ENCODE data around the gene SETD3.

Gene SETD3

DNA sequence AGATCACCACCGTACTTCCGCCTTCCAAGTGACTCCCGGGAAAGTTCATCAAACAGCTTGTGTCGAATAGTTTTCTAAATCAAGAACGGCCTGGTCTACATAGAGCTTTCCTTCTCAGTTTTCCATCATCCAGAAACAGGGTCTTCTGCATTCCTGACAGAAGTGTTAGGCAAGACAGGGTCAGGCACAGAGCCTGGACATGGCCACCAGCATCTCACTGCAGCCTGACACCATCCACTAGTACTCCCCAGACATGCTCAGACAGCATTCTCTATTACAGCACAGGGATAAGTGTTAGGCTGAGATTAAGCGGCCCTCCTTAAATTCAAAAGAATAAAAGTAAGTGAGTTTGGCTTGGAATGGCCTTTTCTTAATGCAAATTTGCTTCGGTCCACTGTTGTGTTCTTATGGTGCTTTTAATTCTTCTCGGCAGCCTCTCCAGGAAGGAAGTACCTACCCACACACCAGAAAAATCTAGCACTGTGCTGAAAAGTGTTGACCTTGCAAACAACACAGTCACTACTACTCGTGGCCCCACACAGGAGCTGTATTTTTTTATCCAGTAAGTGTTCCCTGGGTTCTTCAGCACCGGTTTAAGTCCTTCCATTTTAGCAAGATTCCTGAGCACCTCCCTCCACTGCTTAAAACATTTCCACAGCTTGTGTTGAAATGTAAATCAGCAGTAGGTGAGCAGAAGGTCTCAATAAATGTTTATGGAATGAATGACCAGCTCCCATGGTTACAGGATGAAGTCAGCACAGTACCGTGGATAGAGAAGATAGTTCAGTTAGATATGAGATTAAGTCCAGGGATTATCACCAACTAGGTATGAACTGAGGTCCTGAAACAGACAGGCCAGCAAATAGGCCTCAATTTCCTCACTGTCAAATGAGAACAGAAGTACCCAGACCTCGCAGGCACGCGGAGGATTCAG is 44.1 kb downstream of the SETD3 start:
- H3K36me3 Mint-ChIP-seq (ENCODE audit: low read depth): peaks cover 27% of the 10 kb centered on the region
- peak overlapping the region; percentile 45 for H3K4me3 Mint-ChIP-seq
- H3K27ac Mint-ChIP-seq: peak overlapping the region; percentile 74
- H3K4me1 Mint-ChIP-seq (ENCODE audit: low read depth): peaks cover 23% of the 10 kb centered on the region
- H3K9me3 Mint-ChIP-seq: no peaks in the 10 kb centered on the region
- no peaks in the 10 kb centered on the region for H3K27me3 Mint-ChIP-seq (ENCODE audit: low read depth)

DNA sequence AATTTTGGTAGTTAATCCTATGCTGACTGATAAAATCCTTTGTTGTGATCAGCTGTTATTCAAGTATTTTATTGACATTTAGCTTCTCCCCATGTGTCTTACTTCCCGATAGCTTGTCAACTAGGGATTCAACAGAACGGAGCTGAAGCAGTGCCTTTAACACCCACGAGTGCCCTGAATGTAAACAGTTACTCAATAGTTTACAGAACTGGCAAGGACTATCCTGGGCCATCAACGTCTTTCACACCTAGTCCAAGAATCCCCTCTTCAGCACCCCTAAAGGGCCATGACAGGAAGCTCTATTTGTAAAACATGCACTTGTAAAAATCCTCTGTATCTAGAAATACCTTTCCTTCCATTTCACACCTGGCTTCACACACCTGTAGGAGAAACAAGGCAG is 45.3 kb downstream of the SETD3 start:
- no peak overlapping the region for H3K27ac Mint-ChIP-seq
- H3K36me3 Mint-ChIP-seq (ENCODE audit: low read depth): peaks cover 37% of the 10 kb centered on the region
- H3K9me3 Mint-ChIP-seq: no peaks in the 10 kb centered on the region
- H3K4me1 Mint-ChIP-seq (ENCODE audit: low read depth): peaks cover 19% of the 10 kb centered on the region
- H3K4me3 Mint-ChIP-seq: no peak overlapping the region
- no peaks in the 10 kb centered on the region for H3K27me3 Mint-ChIP-seq (ENCODE audit: low read depth)

DNA sequence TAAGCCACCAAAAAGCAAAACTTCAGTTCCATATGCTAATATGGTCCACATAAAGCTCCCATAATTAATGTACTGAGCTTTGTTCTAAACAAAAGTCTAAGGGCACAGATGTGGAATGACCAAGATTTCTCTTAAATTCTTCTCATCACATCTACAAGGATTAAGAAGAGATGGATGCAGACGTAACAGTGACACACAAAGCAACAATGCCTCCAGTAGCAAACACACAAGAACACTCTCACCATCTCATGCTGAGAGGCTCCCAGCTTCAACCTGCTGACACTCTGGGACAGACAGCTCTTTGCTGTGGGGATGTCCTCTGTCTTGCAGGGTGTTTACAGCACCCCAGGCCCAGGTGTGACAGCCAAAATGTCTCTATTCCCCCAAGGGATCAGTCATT is 48.2 kb downstream of the SETD3 start:
- H3K4me1 Mint-ChIP-seq (ENCODE audit: low read depth): peaks cover 22% of the 10 kb centered on the region
- H3K27ac Mint-ChIP-seq: no peak overlapping the region
- peaks cover 10% of the 10 kb centered on the region for H3K9me3 Mint-ChIP-seq
- peaks cover 55% of the 10 kb centered on the region for H3K36me3 Mint-ChIP-seq (ENCODE audit: low read depth)
- H3K4me3 Mint-ChIP-seq: no peak overlapping the region
- no peaks in the 10 kb centered on the region for H3K27me3 Mint-ChIP-seq (ENCODE audit: low read depth)

DNA sequence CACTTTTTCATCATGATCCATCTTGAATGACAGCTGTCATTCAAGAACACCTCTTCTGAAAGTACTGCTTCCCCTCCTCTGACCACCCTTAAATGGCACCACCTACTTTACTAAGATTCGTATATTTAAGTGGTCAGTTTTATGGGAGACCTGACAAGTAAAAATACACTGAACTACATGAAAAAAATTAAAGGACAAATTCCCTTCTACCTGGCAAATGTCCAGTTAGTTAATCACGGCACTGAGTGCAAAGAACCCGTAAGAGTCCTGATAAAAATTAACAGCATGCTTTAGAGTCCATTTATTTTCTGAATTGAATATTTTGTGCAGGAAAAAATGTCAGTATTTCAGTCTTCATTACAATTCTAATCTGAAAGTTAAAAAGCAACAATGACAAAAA is 48.7 kb downstream of the SETD3 start:
- Mint-ChIP-seq H3K27ac (no peak overlapping the region), H3K27me3 (ENCODE audit: low read depth) (no peaks in the 10 kb centered on the region), H3K9me3 (peaks cover 10% of the 10 kb centered on the region), H3K36me3 (ENCODE audit: low read depth) (peaks cover 51% of the 10 kb centered on the region), H3K4me1 (ENCODE audit: low read depth) (peaks cover 17% of the 10 kb centered on the region), H3K4me3 (no peak overlapping the region)

DNA sequence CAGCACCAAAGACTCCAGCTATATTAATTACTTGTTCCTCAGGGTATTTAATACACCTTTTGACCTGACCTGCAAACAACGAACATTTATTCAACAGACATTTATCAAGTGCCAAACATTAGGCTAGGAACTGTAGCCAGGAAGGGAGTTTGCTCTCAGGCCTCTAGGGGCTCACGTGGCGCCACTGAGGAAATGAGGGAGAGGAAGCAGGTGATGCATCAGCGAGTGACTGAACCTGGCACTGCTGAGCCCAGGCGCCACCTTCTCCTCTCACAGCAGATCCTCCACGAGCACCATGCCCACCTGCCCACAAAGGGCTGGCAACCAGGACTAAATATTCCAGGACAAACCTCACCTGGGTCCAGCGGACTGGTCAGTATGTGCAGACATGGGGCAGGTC is 50.2 kb downstream of the SETD3 start:
- peaks cover 10% of the 10 kb centered on the region for H3K9me3 Mint-ChIP-seq
- H3K27me3 Mint-ChIP-seq (ENCODE audit: low read depth): no peaks in the 10 kb centered on the region
- peaks cover 6% of the 10 kb centered on the region for H3K4me1 Mint-ChIP-seq (ENCODE audit: low read depth)
- H3K27ac Mint-ChIP-seq: no peak overlapping the region
- H3K4me3 Mint-ChIP-seq: no peak overlapping the region
- peaks cover 49% of the 10 kb centered on the region for H3K36me3 Mint-ChIP-seq (ENCODE audit: low read depth)

DNA sequence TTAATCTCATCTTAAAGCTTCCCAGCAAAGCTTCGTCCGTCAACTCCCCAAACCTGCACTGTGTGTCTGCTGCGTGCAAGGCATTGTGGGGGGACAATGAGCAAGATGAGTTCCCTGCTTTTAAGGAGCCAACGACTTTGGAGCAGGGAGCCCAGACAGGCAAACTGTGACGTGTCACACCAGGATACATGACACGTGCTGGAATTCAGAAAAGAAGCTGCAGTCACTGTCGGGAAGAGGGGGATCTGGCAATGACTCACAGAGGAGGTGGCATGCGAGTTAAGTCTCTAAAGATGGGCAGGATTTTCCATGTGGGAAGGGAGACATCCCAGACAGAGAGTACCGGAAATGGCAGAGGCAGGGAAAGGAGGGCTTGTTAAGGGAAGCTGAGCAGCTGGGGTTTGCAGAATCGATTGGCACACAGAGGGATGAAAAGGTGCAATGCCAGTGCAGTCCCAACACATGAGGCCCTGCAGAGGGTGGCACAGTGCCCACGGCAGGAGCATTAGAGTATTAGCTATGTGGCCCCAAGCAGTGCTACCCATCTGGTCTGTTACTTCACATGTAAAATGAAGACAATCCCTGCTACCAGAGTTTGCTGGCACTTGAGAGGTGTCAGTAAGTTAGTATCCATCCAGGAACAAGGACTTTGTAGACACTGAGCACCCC is 52.9 kb downstream of the SETD3 start:
- no peaks in the 10 kb centered on the region for H3K27me3 Mint-ChIP-seq (ENCODE audit: low read depth)
- no peak overlapping the region for H3K4me3 Mint-ChIP-seq
- peaks cover 6% of the 10 kb centered on the region for H3K4me1 Mint-ChIP-seq (ENCODE audit: low read depth)
- peaks cover 10% of the 10 kb centered on the region for H3K9me3 Mint-ChIP-seq
- no peak overlapping the region for H3K27ac Mint-ChIP-seq
- H3K36me3 Mint-ChIP-seq (ENCODE audit: low read depth): peaks cover 37% of the 10 kb centered on the region

DNA sequence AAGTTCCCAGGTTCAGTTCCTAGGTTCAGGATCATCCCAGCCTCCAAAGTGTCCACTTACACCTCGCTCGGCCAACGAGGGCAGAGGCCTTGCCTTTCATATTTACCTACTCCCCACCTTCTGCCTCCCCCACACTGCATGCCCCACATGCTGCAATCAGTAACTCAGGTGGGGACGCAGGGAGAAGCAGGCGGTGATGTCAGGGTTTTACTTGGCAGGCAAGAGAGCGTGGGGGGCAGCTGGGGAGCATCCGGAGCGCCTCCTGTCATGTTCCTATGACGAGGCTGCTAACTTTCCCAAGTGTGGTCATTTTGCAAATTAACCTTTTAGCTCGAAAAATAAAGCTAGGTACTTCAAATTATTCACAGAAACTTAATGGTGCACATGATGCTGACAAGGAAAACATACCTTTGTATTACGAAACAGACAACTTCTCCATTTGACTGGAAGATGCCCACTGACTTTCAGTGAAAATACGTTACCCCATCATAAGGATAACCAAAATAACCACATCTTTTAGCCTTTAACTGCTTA is 53.8 kb downstream of the SETD3 start:
- no peak overlapping the region for H3K4me3 Mint-ChIP-seq
- peaks cover 6% of the 10 kb centered on the region for H3K4me1 Mint-ChIP-seq (ENCODE audit: low read depth)
- H3K27ac Mint-ChIP-seq: no peak overlapping the region
- H3K27me3 Mint-ChIP-seq (ENCODE audit: low read depth): no peaks in the 10 kb centered on the region
- H3K9me3 Mint-ChIP-seq: peaks cover 10% of the 10 kb centered on the region
- H3K36me3 Mint-ChIP-seq (ENCODE audit: low read depth): peaks cover 37% of the 10 kb centered on the region

DNA sequence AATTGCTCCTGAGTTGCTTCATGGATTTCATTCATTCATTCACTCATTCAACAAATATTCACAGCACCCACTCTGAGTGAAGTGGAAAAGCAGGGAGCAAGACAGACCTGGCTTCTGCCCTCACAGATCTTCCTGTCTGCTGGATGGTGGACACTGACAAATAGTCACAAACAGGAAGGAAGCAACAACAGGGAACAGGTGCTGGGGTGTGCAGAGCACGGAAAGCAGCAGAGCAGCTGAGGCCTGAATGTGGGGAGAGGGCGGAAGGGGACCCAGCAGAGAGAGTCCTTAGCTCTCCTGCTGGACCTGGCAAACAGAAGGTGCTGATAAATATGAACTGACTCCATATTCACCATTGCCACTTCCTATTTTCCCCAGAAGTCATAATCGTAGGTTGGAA is 54.4 kb downstream of the SETD3 start:
- no peak overlapping the region for H3K27ac Mint-ChIP-seq
- H3K9me3 Mint-ChIP-seq: peaks cover 10% of the 10 kb centered on the region
- H3K27me3 Mint-ChIP-seq (ENCODE audit: low read depth): no peaks in the 10 kb centered on the region
- H3K36me3 Mint-ChIP-seq (ENCODE audit: low read depth): peaks cover 37% of the 10 kb centered on the region
- H3K4me1 Mint-ChIP-seq (ENCODE audit: low read depth): peaks cover 6% of the 10 kb centered on the region
- no peak overlapping the region for H3K4me3 Mint-ChIP-seq

DNA sequence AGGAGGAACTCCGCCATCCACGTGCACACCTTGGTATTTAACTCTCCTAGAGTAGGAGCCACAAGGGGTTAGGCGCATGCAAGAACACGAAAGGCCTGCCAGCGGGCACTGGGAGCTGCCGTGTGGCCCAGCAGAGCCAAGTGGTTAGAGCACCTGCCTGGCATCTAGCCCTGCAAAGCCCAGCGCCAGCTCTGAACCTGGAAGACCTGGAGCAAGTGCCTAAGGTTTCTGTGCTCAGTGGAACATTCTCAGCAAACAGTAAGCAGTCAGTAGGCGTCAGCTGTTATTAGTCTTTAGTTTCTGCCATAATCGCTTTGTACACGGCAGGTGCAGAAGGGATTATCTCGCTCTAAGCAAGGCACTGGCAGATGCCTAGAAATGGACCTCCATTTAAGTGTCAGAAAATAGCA is 55.4 kb downstream of the SETD3 start:
- no peaks in the 10 kb centered on the region for H3K27me3 Mint-ChIP-seq (ENCODE audit: low read depth)
- no peak overlapping the region for H3K4me3 Mint-ChIP-seq
- peaks cover 10% of the 10 kb centered on the region for H3K9me3 Mint-ChIP-seq
- no peak overlapping the region for H3K27ac Mint-ChIP-seq
- peaks cover 27% of the 10 kb centered on the region for H3K36me3 Mint-ChIP-seq (ENCODE audit: low read depth)
- H3K4me1 Mint-ChIP-seq (ENCODE audit: low read depth): peaks cover 6% of the 10 kb centered on the region

DNA sequence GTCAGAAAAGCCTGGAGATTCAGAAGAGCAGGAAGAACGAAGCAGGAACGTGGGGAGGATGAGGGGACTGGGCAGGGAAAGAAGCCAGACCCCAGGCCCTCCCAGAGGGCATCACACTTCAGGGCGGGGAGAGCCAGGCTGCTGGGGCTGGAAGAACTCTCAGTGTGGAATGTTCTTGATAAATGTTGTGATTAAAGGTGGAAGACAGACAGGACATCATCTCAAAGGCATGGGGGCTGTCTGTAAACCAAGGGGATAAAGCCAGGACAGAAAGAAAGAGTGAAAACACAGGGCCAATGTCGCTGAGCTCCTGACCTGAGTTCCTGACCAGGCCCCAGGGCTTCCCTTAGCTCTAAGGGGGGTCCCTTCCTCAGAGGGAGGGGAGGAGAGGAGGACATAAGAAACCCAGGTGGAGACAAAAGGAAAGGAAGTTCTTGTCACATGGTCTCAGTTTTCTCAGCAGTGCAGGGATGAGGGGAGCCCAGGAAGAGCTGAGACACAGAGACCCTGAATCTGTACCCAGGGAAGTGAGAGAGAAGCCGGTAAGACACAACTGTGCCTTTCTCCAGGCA is 56.3 kb downstream of the SETD3 start:
- Mint-ChIP-seq H3K4me3 (no peak overlapping the region), H3K4me1 (ENCODE audit: low read depth) (peaks cover 6% of the 10 kb centered on the region), H3K9me3 (peaks cover 10% of the 10 kb centered on the region), H3K27me3 (ENCODE audit: low read depth) (no peaks in the 10 kb centered on the region), H3K27ac (no peak overlapping the region), H3K36me3 (ENCODE audit: low read depth) (peaks cover 24% of the 10 kb centered on the region)

DNA sequence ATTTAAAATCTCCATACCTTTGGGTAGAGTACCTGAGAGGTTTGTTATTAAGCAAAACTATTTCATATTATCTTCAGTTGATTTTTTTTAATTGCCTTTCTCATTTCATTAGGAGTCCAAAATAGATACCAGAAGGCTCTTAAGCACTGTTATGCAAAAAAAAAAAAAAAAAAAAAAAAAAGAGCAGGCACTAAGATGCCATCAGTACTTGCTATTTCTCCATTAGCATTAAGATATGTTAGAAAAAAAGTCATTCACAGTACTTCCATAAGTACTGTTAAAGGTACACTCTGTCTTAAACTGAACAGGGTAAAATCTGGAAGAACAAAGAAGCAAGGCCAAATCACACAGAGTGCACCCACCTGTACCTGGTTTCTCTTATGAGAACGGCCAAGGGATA is 57.2 kb downstream of the SETD3 start:
- H3K4me1 Mint-ChIP-seq (ENCODE audit: low read depth): peaks cover 8% of the 10 kb centered on the region
- no peak overlapping the region for H3K4me3 Mint-ChIP-seq
- H3K9me3 Mint-ChIP-seq: peaks cover 2% of the 10 kb centered on the region
- no peaks in the 10 kb centered on the region for H3K27me3 Mint-ChIP-seq (ENCODE audit: low read depth)
- H3K27ac Mint-ChIP-seq: no peak overlapping the region
- peaks cover 15% of the 10 kb centered on the region for H3K36me3 Mint-ChIP-seq (ENCODE audit: low read depth)

DNA sequence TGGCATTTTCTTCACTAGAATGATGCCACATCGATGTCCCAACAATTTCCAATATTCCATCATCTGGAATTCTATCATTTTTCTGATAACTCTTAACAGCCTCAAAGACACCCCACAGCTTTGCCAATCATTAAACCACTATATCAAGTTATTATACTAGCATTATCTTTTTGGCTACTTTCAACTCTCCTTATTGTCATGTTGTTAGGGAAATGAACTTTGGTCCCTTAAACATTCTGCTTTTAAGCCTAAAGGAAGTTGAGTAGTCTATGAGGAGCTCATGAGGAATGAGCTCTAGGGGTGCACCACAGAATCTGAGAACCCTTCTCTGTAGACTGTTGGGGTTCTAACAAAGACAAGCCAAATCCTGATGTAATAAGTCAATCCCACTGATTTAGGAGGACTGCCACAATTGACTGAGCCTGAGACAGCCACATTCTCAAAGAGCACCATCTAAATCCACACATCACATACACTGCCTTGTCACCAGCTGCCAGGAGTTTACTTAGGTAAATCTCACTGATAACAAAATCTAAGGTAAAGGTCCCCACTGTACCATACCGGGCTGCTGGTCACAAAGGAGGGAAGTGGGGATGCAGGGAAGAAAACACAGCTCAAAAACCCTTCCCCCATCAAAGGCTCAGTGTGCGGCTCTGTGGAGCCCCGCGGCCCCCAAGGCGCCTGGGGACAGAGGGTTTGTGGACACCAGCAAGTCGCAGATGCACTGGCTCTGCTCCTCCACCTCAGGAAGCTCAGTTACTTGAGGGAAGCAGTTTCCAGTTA is 58.2 kb downstream of the SETD3 start:
- H3K27me3 Mint-ChIP-seq (ENCODE audit: low read depth): no peaks in the 10 kb centered on the region
- no peak overlapping the region for H3K27ac Mint-ChIP-seq
- peaks cover 5% of the 10 kb centered on the region for H3K36me3 Mint-ChIP-seq (ENCODE audit: low read depth)
- H3K9me3 Mint-ChIP-seq: no peaks in the 10 kb centered on the region
- H3K4me1 Mint-ChIP-seq (ENCODE audit: low read depth): peaks cover 6% of the 10 kb centered on the region
- H3K4me3 Mint-ChIP-seq: no peak overlapping the region

DNA sequence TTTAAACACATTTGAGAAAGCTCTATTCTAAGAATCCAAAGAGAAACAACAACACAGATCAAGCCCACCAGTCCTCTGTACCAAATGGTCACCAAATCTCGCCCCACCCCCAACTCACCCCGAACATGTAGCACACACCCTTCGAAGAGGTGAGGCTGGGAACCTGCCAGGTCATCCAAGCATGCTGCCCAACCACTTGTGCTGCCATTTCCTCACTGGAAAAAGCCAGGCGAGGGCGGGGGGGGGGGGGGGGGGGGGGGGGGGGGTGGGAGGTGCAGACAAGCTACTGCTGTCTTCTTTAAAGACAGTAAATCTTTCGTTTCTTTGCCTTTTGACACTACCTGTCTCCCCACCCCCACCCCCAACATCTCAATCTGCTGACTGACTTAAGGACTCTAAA is 59.9 kb downstream of the SETD3 start:
- no peak overlapping the region for H3K27ac Mint-ChIP-seq
- peaks cover 4% of the 10 kb centered on the region for H3K4me1 Mint-ChIP-seq (ENCODE audit: low read depth)
- H3K36me3 Mint-ChIP-seq (ENCODE audit: low read depth): no peaks in the 10 kb centered on the region
- H3K27me3 Mint-ChIP-seq (ENCODE audit: low read depth): no peaks in the 10 kb centered on the region
- no peak overlapping the region for H3K4me3 Mint-ChIP-seq
- H3K9me3 Mint-ChIP-seq: no peaks in the 10 kb centered on the region

DNA sequence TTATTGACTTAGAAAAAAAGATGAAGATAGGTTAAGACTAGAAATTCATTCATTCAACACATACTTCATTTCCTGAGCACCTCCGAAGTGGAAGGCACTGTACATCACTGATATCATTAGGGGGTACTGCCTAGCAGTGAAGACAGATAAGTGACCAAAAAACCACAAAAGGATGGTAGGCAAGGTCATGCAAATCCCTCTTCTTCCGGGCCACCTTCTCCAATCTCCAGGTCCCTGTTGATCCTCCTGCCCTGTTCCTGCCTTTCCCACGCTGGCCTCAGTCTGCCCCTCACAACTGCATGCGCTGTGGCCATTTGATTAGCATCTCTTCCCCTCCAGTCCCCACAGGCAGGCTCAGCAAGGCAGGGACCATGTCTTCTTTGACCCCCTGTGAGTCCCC is 60.8 kb downstream of the SETD3 start:
- Mint-ChIP-seq H3K27me3 (ENCODE audit: low read depth) (no peaks in the 10 kb centered on the region), H3K4me3 (no peak overlapping the region), H3K9me3 (no peaks in the 10 kb centered on the region), H3K36me3 (ENCODE audit: low read depth) (peaks cover 5% of the 10 kb centered on the region), H3K4me1 (ENCODE audit: low read depth) (peaks cover 8% of the 10 kb centered on the region), H3K27ac (no peak overlapping the region)
